ENCODE measurements around the gene TTC21A.
A peak's percentile ranks its signal among the peaks of the same experiment; 100 is the strongest.

TTC21A gene

GRCh38 chr3:39102504-39103323 lies 4.8 kb upstream of the TTC21A start:
- TF ChIP-seq CTCF (IDR thresholded peaks at IDR 0.05; ENCODE audit: low read depth, low read length), result no peak
- no peak overlapping the region for H3K4me3 ChIP-seq (ENCODE audit: low read depth, low read length)
- in situ Hi-C loops (cut with HindIII; ENCODE audit: low sequenced_read_pairs), result loop anchor here (25.0 kb wide), 1 partner anchor 185 kb away; the partner anchor contains the start of gene CX3CR1
- no peak for DNase-seq (ENCODE audit: low read depth, low spot score)

- TF ChIP-seq CTCF (IDR thresholded peaks at IDR 0.05; ENCODE audit: low read depth, low read length), result no peak
- DNase-seq (ENCODE audit: low read depth, low spot score), result no peak
- in situ Hi-C loops (cut with HindIII; ENCODE audit: low sequenced_read_pairs), result loop anchor here (25.0 kb wide), 1 partner anchor 184 kb away; the partner anchor contains the start of gene CX3CR1
- H3K4me3 ChIP-seq (ENCODE audit: low read depth, low read length), result no peak overlapping the region
Observed at GRCh38 chr3:39103324-39103693, 4.2 kb upstream of the TTC21A start.

- in situ Hi-C loops (cut with HindIII; ENCODE audit: low sequenced_read_pairs), result loop anchor here (25.0 kb wide), 1 partner anchor 183 kb away; the partner anchor contains the start of gene CX3CR1
- H3K4me3 ChIP-seq (ENCODE audit: low read depth, low read length), result no peak overlapping the region
- no peak for TF ChIP-seq CTCF (IDR thresholded peaks at IDR 0.05; ENCODE audit: low read depth, low read length)
- no peak for DNase-seq (ENCODE audit: low read depth, low spot score)
Observed at GRCh38 chr3:39103791-39104552, 3.5 kb upstream of the TTC21A start.

- no peak overlapping the region for H3K4me3 ChIP-seq (ENCODE audit: low read depth, low read length)
- TF ChIP-seq CTCF (IDR thresholded peaks at IDR 0.05; ENCODE audit: low read depth, low read length), result no peak
- no peak for DNase-seq (ENCODE audit: low read depth, low spot score)
- in situ Hi-C loops (cut with HindIII; ENCODE audit: low sequenced_read_pairs), result loop anchor here (25.0 kb wide), 1 partner anchor 182 kb away; the partner anchor contains the start of gene CX3CR1
Observed at GRCh38 chr3:39104961-39105686, 2.4 kb upstream of the TTC21A start.

GRCh38 chr3:39105687-39106063 lies 1.8 kb upstream of the TTC21A start:
- no peak for TF ChIP-seq CTCF (IDR thresholded peaks at IDR 0.05; ENCODE audit: low read depth, low read length)
- DNase-seq (ENCODE audit: low read depth, low spot score), result no peak
- in situ Hi-C loops (cut with HindIII; ENCODE audit: low sequenced_read_pairs), result loop anchor here (25.0 kb wide), 1 partner anchor 182 kb away; the partner anchor contains the start of gene CX3CR1
- H3K4me3 ChIP-seq (ENCODE audit: low read depth, low read length), result no peak overlapping the region

- TF ChIP-seq CTCF (IDR thresholded peaks at IDR 0.05; ENCODE audit: low read depth, low read length), result no peak
- H3K4me3 ChIP-seq (ENCODE audit: low read depth, low read length), result peak overlapping the region; percentile 91
- in situ Hi-C loops (cut with HindIII; ENCODE audit: low sequenced_read_pairs), result loop anchor here (25.0 kb wide), 1 partner anchor 181 kb away; the partner anchor contains the start of gene CX3CR1
- DNase-seq (ENCODE audit: low read depth, low spot score), result peak; percentile 29
Observed at GRCh38 chr3:39106281-39106811, 1.1 kb upstream of the TTC21A start.
